Body of pancreas (tissue), 4 donors: ENCODE measurements around the gene PRTG. TPM values are rescaled to one million over a fixed set of nuclear protein-coding genes. Genes with fewer than 3 reads are reported as not detected.
"Not testable (repeated sequence)": the region's sequence is repeated elsewhere in the genome, so short reads cannot be mapped to it uniquely, and the experiment has no call there.

Experiments used
- ATAC-seq: fragments of 150-250 bp; one replicate; pipeline ENCODE4 v1.9.1; 2016
- DNase-seq, 4 donors: peaks; one replicate each; pipeline ENCODE4 v3.0.0-alpha.2; 2019
- H3K27ac ChIP-seq, 4 donors: fragments of 200-600 bp; sonication (generic); 1 replicate in 3 of 4; 2 replicates in 1 of 4; pipeline versions ENCODE4 v1.5.1 to v1.6.1; 2016 to 2019; ENCODE audit warnings: mild to moderate bottlenecking in 1 of 4, mixed read lengths in 1 of 4, moderate library complexity in 1 of 4
- H3K27me3 ChIP-seq, 2 donors: fragments of 200-600 bp; sonication (generic); one replicate each; pipeline ENCODE4 v1.6.0; 2016; ENCODE audit warnings: mild to moderate bottlenecking in 1 of 2
- H3K36me3 ChIP-seq, 2 donors: fragments of 200-600 bp; sonication (generic); replicated peaks in 1 of 2; 2 replicates each; pipeline ENCODE4 v1.5.1; 2016; ENCODE audit warnings: low read depth in 2 of 2; ENCODE audit not compliant: insufficient read depth in 1 of 2
- H3K4me1 ChIP-seq: fragments of 200-600 bp; sonication (generic); one replicate; pipeline ENCODE4 v1.6.0; 2016
- H3K4me3 ChIP-seq, 2 donors: fragments of 200-600 bp; sonication (generic); 1 replicate in 1 of 2; 2 replicates in 1 of 2; pipeline ENCODE4 v1.5.1; 2016 to 2019
- H3K9me3 ChIP-seq, 3 donors: fragments of 200-600 bp; sonication (generic); 1 replicate in 2 of 3; 2 replicates in 1 of 3; pipeline ENCODE4 v1.5.1; 2016
- POLR2A ChIP-seq, 3 donors: fragments of 450-650 bp; IDR thresholded peaks; one replicate each; pipeline ENCODE4 v1.6.1; 2016; ENCODE audit warnings: antibody characterized with exemption in 3 of 3, mild to moderate bottlenecking in 2 of 3
- WGBS, 2 donors: methylation state at CpG; one replicate each; pipeline ENCODE4 v1.1.5; 2017; 5-methylcytosine and 5-hydroxymethylcytosine counted together
- intact Hi-C: fragments of 100-400 bp; cut with DNase I; formaldehyde crosslinking; loops from one replicate; pipeline ENCODE4 v1.15.1; 2023
- total RNA-seq, 2 donors: library from RNA; depleted of rRNA; stranded (reverse); fragments of >200 nt; gene quantifications; one replicate each; pipeline ENCODE4 v1.1.0, GENCODE V29; 2016
- TF ChIP-seq, protein P1 (sequence below), 7 experiments: fragments of 450-650 bp in 4 of 7; fragments of 200-600 bp in 3 of 7; sonication (generic) in 3 of 7; IDR thresholded peaks; one replicate each; pipeline ENCODE4 v1.5.1; 2016 to 2019; ENCODE audit warnings: antibody characterized with exemption in 7 of 7

PRTG gene
- total RNA-seq, 2 donors from 2014 or later, result 1.0 to 4.0 TPM

DNA sequence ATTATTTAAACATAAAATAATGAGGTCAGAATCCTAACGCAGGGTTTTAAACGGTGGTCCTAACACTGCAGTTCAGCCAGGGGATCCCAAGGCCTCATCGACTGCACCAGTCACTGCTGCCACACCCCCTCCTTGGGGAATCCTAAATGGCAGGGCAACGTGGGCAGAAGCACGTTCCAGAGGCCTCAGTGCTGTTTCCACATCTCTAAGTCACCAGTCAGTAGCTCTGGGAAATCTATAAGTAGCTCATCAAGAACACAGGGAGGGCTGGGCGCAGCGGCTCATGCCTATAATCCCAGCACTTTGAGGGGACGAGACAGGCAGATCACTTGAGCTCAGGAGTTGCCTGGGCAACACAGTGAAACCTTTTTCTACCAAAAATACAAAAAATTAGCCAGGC, 47.5 kb downstream of the PRTG start:
- H3K4me1 ChIP-seq, result no peaks in the 10 kb centered on the region
- DNase-seq, result no peak
- ATAC-seq, result no peak
- no peak overlapping the region for H3K27ac ChIP-seq
- no peaks in the 10 kb centered on the region for H3K36me3 ChIP-seq
- intact Hi-C loops, result no loop called here
- H3K4me3 ChIP-seq, result no peak overlapping the region
- H3K9me3 ChIP-seq, result no peaks in the 10 kb centered on the region
- TF ChIP-seq, protein P1, sequence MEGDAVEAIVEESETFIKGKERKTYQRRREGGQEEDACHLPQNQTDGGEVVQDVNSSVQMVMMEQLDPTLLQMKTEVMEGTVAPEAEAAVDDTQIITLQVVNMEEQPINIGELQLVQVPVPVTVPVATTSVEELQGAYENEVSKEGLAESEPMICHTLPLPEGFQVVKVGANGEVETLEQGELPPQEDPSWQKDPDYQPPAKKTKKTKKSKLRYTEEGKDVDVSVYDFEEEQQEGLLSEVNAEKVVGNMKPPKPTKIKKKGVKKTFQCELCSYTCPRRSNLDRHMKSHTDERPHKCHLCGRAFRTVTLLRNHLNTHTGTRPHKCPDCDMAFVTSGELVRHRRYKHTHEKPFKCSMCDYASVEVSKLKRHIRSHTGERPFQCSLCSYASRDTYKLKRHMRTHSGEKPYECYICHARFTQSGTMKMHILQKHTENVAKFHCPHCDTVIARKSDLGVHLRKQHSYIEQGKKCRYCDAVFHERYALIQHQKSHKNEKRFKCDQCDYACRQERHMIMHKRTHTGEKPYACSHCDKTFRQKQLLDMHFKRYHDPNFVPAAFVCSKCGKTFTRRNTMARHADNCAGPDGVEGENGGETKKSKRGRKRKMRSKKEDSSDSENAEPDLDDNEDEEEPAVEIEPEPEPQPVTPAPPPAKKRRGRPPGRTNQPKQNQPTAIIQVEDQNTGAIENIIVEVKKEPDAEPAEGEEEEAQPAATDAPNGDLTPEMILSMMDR (IDR thresholded peaks at IDR 0.05), result no peak
- TF ChIP-seq POLR2A (IDR thresholded peaks at IDR 0.05), result no peak
- WGBS, 2 donors, result 58 to 62% methylated on average over 8 of the region's 8 CpGs
- H3K27me3 ChIP-seq, result no peaks in the 10 kb centered on the region

DNA sequence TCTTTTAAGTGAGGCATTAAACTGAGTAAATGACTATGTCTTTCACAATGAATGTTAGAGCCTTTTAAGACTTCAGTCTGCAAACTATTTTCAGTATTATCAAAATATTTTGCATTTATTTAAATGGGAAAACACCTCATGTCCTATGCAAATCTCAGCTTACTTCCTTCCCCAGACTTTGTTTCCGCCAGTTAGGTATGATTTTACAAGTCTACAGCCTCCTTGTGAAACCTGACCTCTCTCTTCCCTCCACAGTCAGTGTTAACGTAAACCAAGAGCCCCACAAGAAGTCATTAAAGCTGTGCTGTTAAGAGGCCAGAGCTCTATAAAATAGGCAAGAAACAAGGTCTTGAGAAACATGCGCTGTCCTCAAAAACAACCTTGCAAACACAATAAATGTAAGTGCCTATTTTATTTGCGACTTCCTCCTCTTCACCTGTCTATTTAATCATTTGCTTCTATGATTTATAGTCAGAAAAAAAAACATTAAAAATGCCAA, 48.3 kb downstream of the PRTG start:
- Histone ChIP-seq H3K4me1 (no peaks in the 10 kb centered on the region), H3K9me3 (no peaks in the 10 kb centered on the region), H3K27ac (no peak overlapping the region), H3K4me3 (no peak overlapping the region), H3K36me3 (no peaks in the 10 kb centered on the region), H3K27me3 (peaks cover 0 to 2% of the 10 kb centered on the region in 2 donors)
- intact Hi-C loops, result no loop called here
- TF ChIP-seq, protein P1 (IDR thresholded peaks at IDR 0.05), result no peak
- no peak for TF ChIP-seq POLR2A (IDR thresholded peaks at IDR 0.05)
- no peak for DNase-seq
- ATAC-seq, result no peak
- 70 to 72% methylated on average over 4 of the region's 4 CpGs for WGBS, 2 donors

GRCh38 chr15:55693116-55693515, 49.8 kb downstream of the PRTG start:
- intact Hi-C loops, DNase-seq, H3K9me3 ChIP-seq, H3K4me1 ChIP-seq, H3K36me3 ChIP-seq, H3K27ac ChIP-seq, H3K4me3 ChIP-seq, ATAC-seq, H3K27me3 ChIP-seq: not testable (repeated sequence)
- 92 to 93% methylated on average over 14 of the region's 14 CpGs for WGBS, 2 donors

GRCh38 chr15:55687792-55688191, 55.2 kb downstream of the PRTG start:
- ATAC-seq, result no peak
- intact Hi-C loops, result no loop called here
- H3K27ac ChIP-seq, result no peak overlapping the region
- no peaks in the 10 kb centered on the region for H3K4me1 ChIP-seq
- TF ChIP-seq POLR2A (IDR thresholded peaks at IDR 0.05), result no peak
- TF ChIP-seq, protein P1 (IDR thresholded peaks at IDR 0.05), result no peak
- H3K36me3 ChIP-seq, result no peaks in the 10 kb centered on the region
- no peak overlapping the region for H3K4me3 ChIP-seq
- peaks cover 0 to 2% of the 10 kb centered on the region in 2 donors for H3K27me3 ChIP-seq
- DNase-seq, result no peak
- WGBS, 2 donors, result 78 to 88% methylated on average over 6 of the region's 6 CpGs
- no peaks in the 10 kb centered on the region for H3K9me3 ChIP-seq

GRCh38 chr15:55685286-55685685, 57.7 kb downstream of the PRTG start:
- ATAC-seq (no peak), DNase-seq (no peak)
- H3K36me3 ChIP-seq, result no peaks in the 10 kb centered on the region
- H3K4me1 ChIP-seq, result no peaks in the 10 kb centered on the region
- TF ChIP-seq POLR2A (IDR thresholded peaks at IDR 0.05), result no peak
- TF ChIP-seq, protein P1 (IDR thresholded peaks at IDR 0.05), result no peak
- no peak overlapping the region for H3K4me3 ChIP-seq
- intact Hi-C loops, result no loop called here
- peaks cover 0 to 2% of the 10 kb centered on the region in 2 donors for H3K27me3 ChIP-seq
- H3K27ac ChIP-seq, result no peak overlapping the region
- H3K9me3 ChIP-seq, result no peaks in the 10 kb centered on the region
- 50% methylated on average over 1 of the region's 1 CpG for WGBS, 2 donors
